ENCODE results near the gene EFNB3.

EFNB3 gene

GRCh38 chr17:7716901-7717755, 12.1 kb downstream of the EFNB3 start, which contains the start of gene DNAH2 (continued):
- TF ChIP-seq ZNF449 (tag by site-specific recombination; IDR thresholded peaks at IDR 0.05): peak; percentile 60; the same call in 1 of the 2 replicates
- no peak for TF ChIP-seq ZNF768 (tag by site-specific recombination; IDR thresholded peaks at IDR 0.05)
- no peak for TF ChIP-seq ZNF266 (tag by site-specific recombination; IDR thresholded peaks at IDR 0.05; ENCODE audit: low read depth)
- TF ChIP-seq, protein P1, sequence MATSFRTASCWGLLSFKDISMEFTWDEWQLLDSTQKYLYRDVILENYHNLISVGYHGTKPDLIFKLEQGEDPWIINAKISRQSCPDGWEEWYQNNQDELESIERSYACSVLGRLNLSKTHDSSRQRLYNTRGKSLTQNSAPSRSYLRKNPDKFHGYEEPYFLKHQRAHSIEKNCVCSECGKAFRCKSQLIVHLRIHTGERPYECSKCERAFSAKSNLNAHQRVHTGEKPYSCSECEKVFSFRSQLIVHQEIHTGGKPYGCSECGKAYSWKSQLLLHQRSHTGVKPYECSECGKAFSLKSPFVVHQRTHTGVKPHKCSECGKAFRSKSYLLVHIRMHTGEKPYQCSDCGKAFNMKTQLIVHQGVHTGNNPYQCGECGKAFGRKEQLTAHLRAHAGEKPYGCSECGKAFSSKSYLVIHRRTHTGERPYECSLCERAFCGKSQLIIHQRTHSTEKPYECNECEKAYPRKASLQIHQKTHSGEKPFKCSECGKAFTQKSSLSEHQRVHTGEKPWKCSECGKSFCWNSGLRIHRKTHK (tag by site-specific recombination; IDR thresholded peaks at IDR 0.05): no peak
- no peak for TF ChIP-seq ZNF658 (tag by site-specific recombination; IDR thresholded peaks at IDR 0.05)
- 0 out of 2 replicates have a peak, but pooled peaks have one; percentile 38 for TF ChIP-seq TRIM28 (IDR thresholded peaks at IDR 0.05; ENCODE audit: borderline replicate concordance, low read length)
- TF ChIP-seq PRDM2 (tag by site-specific recombination; IDR thresholded peaks at IDR 0.05; ENCODE audit: borderline replicate concordance): peak; percentile 54; the same call in 1 of the 2 replicates
- no peak for TF ChIP-seq ZNF140 (tag by site-specific recombination; IDR thresholded peaks at IDR 0.05)
- TF ChIP-seq, protein P2, sequence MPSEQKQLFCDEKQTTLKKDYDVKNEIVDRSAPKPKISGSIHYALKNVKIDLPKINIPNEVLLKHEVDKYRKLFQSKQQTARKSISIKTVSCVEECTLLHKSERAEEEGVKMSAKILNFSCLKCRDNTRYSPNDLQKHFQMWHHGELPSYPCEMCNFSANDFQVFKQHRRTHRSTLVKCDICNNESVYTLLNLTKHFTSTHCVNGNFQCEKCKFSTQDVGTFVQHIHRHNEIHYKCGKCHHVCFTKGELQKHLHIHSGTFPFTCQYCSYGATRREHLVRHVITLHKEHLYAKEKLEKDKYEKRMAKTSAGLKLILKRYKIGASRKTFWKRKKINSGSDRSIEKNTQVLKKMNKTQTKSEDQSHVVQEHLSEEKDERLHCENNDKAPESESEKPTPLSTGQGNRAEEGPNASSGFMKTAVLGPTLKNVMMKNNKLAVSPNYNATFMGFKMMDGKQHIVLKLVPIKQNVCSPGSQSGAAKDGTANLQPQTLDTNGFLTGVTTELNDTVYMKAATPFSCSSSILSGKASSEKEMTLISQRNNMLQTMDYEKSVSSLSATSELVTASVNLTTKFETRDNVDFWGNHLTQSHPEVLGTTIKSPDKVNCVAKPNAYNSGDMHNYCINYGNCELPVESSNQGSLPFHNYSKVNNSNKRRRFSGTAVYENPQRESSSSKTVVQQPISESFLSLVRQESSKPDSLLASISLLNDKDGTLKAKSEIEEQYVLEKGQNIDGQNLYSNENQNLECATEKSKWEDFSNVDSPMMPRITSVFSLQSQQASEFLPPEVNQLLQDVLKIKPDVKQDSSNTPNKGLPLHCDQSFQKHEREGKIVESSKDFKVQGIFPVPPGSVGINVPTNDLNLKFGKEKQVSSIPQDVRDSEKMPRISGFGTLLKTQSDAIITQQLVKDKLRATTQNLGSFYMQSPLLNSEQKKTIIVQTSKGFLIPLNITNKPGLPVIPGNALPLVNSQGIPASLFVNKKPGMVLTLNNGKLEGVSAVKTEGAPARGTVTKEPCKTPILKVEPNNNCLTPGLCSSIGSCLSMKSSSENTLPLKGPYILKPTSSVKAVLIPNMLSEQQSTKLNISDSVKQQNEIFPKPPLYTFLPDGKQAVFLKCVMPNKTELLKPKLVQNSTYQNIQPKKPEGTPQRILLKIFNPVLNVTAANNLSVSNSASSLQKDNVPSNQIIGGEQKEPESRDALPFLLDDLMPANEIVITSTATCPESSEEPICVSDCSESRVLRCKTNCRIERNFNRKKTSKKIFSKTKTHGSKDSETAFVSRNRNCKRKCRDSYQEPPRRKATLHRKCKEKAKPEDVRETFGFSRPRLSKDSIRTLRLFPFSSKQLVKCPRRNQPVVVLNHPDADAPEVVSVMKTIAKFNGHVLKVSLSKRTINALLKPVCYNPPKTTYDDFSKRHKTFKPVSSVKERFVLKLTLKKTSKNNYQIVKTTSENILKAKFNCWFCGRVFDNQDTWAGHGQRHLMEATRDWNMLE (tag by site-specific recombination; conservative IDR thresholded peaks at IDR 0.05; ENCODE audit: low read depth): peak; percentile 62; the same call in 1 of the 2 replicates
- TF ChIP-seq GLI2 (tag by site-specific recombination; IDR thresholded peaks at IDR 0.05; ENCODE audit: borderline replicate concordance, low read depth): no peak
- TF ChIP-seq REST (tag by site-specific recombination; IDR thresholded peaks at IDR 0.05): peak; percentile 64
- no peak for TF ChIP-seq ZNF16 (tag by site-specific recombination; IDR thresholded peaks at IDR 0.05; ENCODE audit: low read depth)
- TF ChIP-seq KLF8 (tag by site-specific recombination; IDR thresholded peaks at IDR 0.05): peak; percentile 97
- TF ChIP-seq ZNF707 (tag by site-specific recombination; IDR thresholded peaks at IDR 0.05): peak; percentile 53; the same call in 1 of the 2 replicates
- TF ChIP-seq, protein P3, sequence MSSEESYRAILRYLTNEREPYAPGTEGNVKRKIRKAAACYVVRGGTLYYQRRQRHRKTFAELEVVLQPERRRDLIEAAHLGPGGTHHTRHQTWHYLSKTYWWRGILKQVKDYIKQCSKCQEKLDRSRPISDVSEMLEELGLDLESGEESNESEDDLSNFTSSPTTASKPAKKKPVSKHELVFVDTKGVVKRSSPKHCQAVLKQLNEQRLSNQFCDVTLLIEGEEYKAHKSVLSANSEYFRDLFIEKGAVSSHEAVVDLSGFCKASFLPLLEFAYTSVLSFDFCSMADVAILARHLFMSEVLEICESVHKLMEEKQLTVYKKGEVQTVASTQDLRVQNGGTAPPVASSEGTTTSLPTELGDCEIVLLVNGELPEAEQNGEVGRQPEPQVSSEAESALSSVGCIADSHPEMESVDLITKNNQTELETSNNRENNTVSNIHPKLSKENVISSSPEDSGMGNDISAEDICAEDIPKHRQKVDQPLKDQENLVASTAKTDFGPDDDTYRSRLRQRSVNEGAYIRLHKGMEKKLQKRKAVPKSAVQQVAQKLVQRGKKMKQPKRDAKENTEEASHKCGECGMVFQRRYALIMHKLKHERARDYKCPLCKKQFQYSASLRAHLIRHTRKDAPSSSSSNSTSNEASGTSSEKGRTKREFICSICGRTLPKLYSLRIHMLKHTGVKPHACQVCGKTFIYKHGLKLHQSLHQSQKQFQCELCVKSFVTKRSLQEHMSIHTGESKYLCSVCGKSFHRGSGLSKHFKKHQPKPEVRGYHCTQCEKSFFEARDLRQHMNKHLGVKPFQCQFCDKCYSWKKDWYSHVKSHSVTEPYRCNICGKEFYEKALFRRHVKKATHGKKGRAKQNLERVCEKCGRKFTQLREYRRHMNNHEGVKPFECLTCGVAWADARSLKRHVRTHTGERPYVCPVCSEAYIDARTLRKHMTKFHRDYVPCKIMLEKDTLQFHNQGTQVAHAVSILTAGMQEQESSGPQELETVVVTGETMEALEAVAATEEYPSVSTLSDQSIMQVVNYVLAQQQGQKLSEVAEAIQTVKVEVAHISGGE (tag by site-specific recombination; conservative IDR thresholded peaks at IDR 0.05; ENCODE audit: low read depth): peak; percentile 66
- TF ChIP-seq ZNF677 (tag by site-specific recombination; IDR thresholded peaks at IDR 0.05): no peak

All from HEK293 (cell line).